Kidney (tissue), 14 donors: ENCODE data around the gene SLC29A1. TPM values are rescaled to one million over a fixed set of nuclear protein-coding genes. Genes with fewer than 3 reads are reported as not detected.
A peak's percentile ranks its signal among the peaks of the same experiment; 100 is the strongest.

Experiments used
- DNase-seq, 5 donors: peaks; one replicate each; pipeline ENCODE4 v3.0.0-alpha.2; 2013 to 2020
- FAIRE-seq: peaks from 2 replicates; lab custom pipeline; 2012; peaks lifted over from hg19 to GRCh38; lab: Jason Lieb, UNC
- H3K27ac ChIP-seq, 2 donors: one replicate each; pipeline ENCODE4 v1.7.0; 2013; ENCODE audit warnings: low read depth in 2 of 2, low read length in 2 of 2, inconsistent platforms in 1 of 2
- H3K27me3 ChIP-seq: one replicate; pipeline ENCODE4 v1.7.1; 2013; ENCODE audit warnings: low read length, inconsistent platforms; ENCODE audit not compliant: control insufficient read depth, insufficient read depth
- H3K36me3 ChIP-seq, 3 donors: one replicate each; pipeline versions ENCODE4 v1.7.0 to v1.7.1; 2013; ENCODE audit warnings: low read length in 3 of 3, control low read depth in 1 of 3, inconsistent platforms in 1 of 3; ENCODE audit not compliant: insufficient read depth in 3 of 3, control insufficient read depth in 2 of 3
- H3K4me1 ChIP-seq, 3 donors: one replicate each; pipeline versions ENCODE4 v1.7.0 to v1.7.1; 2013; ENCODE audit warnings: low read length in 3 of 3, inconsistent platforms in 1 of 3, low read depth in 1 of 3; ENCODE audit not compliant: control insufficient read depth in 2 of 3, insufficient read depth in 2 of 3
- H3K4me3 ChIP-seq, 3 donors: one replicate each; pipeline versions ENCODE4 v1.7.0 to v1.8.1; 2013; ENCODE audit warnings: low read length in 3 of 3, control low read depth in 1 of 3, inconsistent platforms in 1 of 3
- H3K9ac ChIP-seq, 3 donors: one replicate each; pipeline versions ENCODE4 v1.7.0 to v1.7.1; 2013; ENCODE audit warnings: low read length in 3 of 3, control low read depth in 1 of 3, inconsistent platforms in 1 of 3
- H3K9me3 ChIP-seq, 3 donors: one replicate each; pipeline versions ENCODE4 v1.7.0 to v1.7.1; 2013; ENCODE audit warnings: low read length in 3 of 3, control low read depth in 1 of 3, inconsistent platforms in 1 of 3; ENCODE audit not compliant: control insufficient read depth in 2 of 3, insufficient read depth in 1 of 3
- intact Hi-C: fragments of 100-400 bp; cut with DNase I; formaldehyde crosslinking; loops from one replicate; pipeline ENCODE4 v1.11.1; 2022
- polyA plus RNA-seq: library from polyadenylated mRNA; stranded (reverse); fragments of 350-450 nt; fragmentation: Illumina TruSeq; extraction: RNeasy Lipid Tissue Mini Kit (QIAGEN cat#74804); gene quantifications from one replicate; pipeline ENCODE4 v1.2.3, GENCODE V29; 2014; ENCODE audit warnings: low read depth, low replicate concordance; ENCODE audit not compliant: insufficient read depth
- total RNA-seq: library from RNA; stranded (reverse); fragmentation: NEBNext Ultra II Directional; extraction: Animal tissue kit (Norgen Biotek cat#: 25700); gene quantifications from one replicate; pipeline ENCODE4 v1.2.1, GENCODE V29; 2021
- TF ChIP-seq, protein P1 (sequence below): IDR thresholded peaks from 3 replicates; pipeline ENCODE4 v1.5.1; 2012; ENCODE audit warnings: mild to moderate bottlenecking, moderate library complexity, borderline replicate concordance; ENCODE audit not compliant: insufficient read depth; ENCODE audit errors: extremely low read depth
- donor health status: control.
- donor health status: control.
- donor health status: control.
- donor health status: control.
- donor health status: control.
- donor health status: DM: yes; HTN: yes; CAD: no.
- donor health status: Normal renal cell carcinoma (clear cell type).

Gene SLC29A1
- total and polyA plus RNA-seq, 2 donors from 2014 or later, result 50.1 to 74.6 TPM

DNA sequence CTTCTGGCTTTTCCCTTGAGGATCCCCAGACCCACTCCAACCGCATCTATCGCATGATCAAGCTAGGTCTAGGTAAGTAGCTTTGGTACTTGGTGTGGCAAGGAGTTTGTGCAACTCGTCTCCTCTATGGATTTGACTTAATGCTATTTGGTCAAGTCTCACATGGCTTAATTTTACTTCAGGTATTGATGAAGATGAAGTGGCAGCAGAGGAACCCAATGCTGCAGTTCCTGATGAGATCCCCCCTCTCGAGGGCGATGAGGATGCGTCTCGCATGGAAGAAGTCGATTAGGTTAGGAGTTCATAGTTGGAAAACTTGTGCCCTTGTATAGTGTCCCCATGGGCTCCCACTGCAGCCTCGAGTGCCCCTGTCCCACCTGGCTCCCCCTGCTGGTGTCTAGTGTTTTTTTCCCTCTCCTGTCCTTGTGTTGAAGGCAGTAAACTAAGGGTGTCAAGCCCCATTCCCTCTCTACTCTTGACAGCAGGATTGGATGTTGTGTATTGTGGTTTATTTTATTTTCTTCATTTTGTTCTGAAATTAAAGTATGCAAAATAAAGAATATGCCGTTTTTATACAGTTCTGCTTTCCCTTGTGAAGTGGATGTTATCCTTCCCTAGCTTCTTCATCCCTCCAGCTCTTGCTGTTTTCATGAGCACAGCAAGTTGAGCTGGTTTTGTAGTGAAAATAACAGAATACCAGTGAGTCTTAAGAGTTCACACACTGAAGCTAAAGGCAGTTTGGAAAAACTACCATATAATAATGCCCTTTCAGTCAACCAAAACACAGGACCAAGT, 30.1 kb downstream of the SLC29A1 start:
- H3K4me1 ChIP-seq, result peaks cover 0 to 14% (median 0%) of the 10 kb centered on the region in 3 donors
- no peak overlapping the region for H3K27ac ChIP-seq
- H3K9ac ChIP-seq, result no peak overlapping the region
- DNase-seq (peak in 1 of 5 donors; percentile 35), FAIRE-seq (no peak)
- H3K4me3 ChIP-seq, result no peak overlapping the region
- no peaks in the 10 kb centered on the region for H3K9me3 ChIP-seq
- TF ChIP-seq, protein P1, sequence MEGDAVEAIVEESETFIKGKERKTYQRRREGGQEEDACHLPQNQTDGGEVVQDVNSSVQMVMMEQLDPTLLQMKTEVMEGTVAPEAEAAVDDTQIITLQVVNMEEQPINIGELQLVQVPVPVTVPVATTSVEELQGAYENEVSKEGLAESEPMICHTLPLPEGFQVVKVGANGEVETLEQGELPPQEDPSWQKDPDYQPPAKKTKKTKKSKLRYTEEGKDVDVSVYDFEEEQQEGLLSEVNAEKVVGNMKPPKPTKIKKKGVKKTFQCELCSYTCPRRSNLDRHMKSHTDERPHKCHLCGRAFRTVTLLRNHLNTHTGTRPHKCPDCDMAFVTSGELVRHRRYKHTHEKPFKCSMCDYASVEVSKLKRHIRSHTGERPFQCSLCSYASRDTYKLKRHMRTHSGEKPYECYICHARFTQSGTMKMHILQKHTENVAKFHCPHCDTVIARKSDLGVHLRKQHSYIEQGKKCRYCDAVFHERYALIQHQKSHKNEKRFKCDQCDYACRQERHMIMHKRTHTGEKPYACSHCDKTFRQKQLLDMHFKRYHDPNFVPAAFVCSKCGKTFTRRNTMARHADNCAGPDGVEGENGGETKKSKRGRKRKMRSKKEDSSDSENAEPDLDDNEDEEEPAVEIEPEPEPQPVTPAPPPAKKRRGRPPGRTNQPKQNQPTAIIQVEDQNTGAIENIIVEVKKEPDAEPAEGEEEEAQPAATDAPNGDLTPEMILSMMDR, result no peak
- peaks cover 20 to 53% (median 44%) of the 10 kb centered on the region in 3 donors for H3K36me3 ChIP-seq
- intact Hi-C loops, result no loop called here
- no peaks in the 10 kb centered on the region for H3K27me3 ChIP-seq

DNA sequence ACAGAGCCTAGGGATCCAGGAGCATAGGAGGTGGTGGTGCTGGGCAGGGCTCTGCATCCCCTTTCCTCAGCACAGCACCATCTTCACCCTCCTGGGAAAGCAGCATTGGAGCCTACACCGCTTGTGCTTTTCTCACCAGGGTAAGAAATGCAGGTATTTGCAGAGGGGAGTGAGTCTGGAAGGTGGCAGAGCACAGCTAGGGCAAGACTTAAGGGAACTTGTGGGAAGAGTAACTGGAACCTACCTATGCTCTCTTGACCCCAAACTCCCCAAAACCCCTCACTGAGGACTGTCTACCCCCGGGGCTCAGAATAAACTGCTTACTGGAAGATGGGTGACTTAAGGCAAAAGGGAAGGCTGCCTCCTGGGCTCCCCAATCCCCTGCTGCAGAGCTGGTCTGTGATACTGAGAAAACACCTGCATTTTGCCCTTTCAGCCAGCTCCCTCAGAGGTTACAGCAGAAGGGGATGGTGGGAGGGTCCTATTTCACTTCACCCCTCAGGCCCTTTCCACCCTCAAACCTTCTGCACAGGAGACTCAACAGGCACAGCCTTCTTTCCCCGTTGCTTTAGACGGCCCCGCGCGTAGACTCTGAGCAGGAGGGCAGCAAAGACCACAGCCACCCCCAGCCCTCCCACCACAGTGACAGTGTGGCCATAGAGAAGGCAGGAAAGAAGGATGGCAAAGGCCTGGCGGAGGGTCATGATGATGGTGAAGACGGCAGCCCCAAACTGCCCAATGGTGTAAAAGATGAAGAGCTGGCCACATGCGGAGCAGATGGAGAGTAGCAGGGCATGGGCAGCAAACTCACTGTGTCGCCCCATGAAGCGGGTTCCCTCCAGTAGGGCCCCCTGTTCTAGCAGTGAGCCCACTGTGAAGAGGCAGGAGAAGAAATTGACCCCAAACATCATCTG, 31.1 kb downstream of the SLC29A1 start:
- Histone ChIP-seq H3K9me3 (no peaks in the 10 kb centered on the region), H3K27me3 (no peaks in the 10 kb centered on the region), H3K27ac (no peak overlapping the region), H3K9ac (no peak overlapping the region), H3K4me1 (peaks cover 0 to 10% (median 0%) of the 10 kb centered on the region in 3 donors), H3K36me3 (peaks cover 16 to 44% (median 43%) of the 10 kb centered on the region in 3 donors), H3K4me3 (no peak overlapping the region)
- intact Hi-C loops, result no loop called here
- FAIRE-seq (no peak), DNase-seq (peak in 1 of 5 donors; percentile 46)
- TF ChIP-seq, protein P1, result no peak

DNA sequence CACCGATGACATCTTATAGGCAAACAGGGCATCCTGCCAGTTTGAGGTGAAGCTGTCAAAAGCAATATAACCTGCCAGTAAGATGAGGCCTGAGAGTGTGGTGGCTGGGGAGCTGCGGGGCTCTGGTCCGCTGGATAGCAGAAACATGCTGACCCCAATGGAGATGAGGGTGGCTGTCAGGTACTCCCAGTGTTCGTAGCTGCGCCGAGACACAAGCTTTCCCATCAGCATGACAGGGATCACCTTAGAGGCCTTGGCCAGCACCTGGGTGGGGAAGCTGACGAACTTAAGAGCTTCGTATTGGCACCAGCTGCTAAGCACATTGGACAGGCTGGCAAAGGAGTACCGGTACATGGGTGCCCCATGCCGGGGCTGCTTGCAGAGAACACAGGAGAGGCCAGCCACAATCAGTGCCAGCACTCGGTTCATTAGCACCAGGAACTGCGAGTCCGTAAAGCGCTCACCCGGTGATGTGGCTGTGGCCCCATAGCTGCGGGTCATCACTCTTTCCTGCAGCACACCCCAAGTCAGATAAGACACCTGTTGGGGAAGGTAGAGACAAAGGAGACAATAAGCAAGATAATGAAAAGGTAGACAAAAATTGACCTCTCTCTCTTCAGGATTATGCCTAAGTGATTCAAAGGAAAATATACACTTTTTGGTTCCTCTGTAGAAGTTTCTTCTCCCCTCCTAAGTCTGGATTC, 31.9 kb downstream of the SLC29A1 start:
- Histone ChIP-seq H3K27me3 (no peaks in the 10 kb centered on the region), H3K4me3 (peak overlapping the region in 1 of 3 donors; percentile 20), H3K27ac (no peak overlapping the region), H3K36me3 (peaks cover 8 to 44% (median 39%) of the 10 kb centered on the region in 3 donors), H3K9ac (no peak overlapping the region), H3K9me3 (no peaks in the 10 kb centered on the region), H3K4me1 (peaks cover 0 to 10% (median 0%) of the 10 kb centered on the region in 3 donors)
- FAIRE-seq (no peak), DNase-seq (peak in 1 of 5 donors; percentile 63)
- TF ChIP-seq, protein P1, result no peak
- intact Hi-C loops, result no loop called here
